H1 (cell line): ENCODE measurements around the gene RPRD2. TPM values are rescaled to one million over a fixed set of nuclear protein-coding genes. Genes with fewer than 3 reads are reported as not detected.

ENCODE experiments used
- CTCF ChIA-PET: fragments of 300-600 bp; sonication (Branson Sonifier 250); formaldehyde crosslinking; loops from one replicate; lab custom pipeline; 2021; ENCODE audit not compliant: partially characterized antibody; lab: Charles Lee
- POLR2A ChIA-PET: fragments of 300-600 bp; sonication (Branson Sonifier 250); formaldehyde crosslinking; loops from one replicate; lab custom pipeline; 2021; ENCODE audit warnings: inconsistent platforms; ENCODE audit not compliant: partially characterized antibody; lab: Charles Lee
- DNase-seq, 2 experiments: peaks; one replicate each; pipeline versions ENCODE4 v3.0.0 to v3.0.0-alpha.2; 2010 to 2022; ENCODE audit warnings: low spot score in 2 of 2, low read depth in 1 of 2, mixed read lengths in 1 of 2
- FAIRE-seq: peaks from 2 replicates; lab custom pipeline; 2011; peaks lifted over from hg19 to GRCh38; lab: Jason Lieb, UNC
- H2AFZ ChIP-seq: 2 replicates; pipeline ENCODE4 v1.8.1; 2012; ENCODE audit warnings: low read length, inconsistent platforms
- H2AK5ac ChIP-seq: 2 replicates; pipeline ENCODE4 v1.6.1; 2013; ENCODE audit warnings: low read depth, low read length
- H2BK120ac ChIP-seq: replicated peaks from 2 replicates; pipeline ENCODE3; 2013; ENCODE audit warnings: low read depth, low read length, inconsistent platforms
- H2BK12ac ChIP-seq: 2 replicates; pipeline ENCODE4 v1.6.1; 2013; ENCODE audit warnings: low read depth, low read length
- H2BK15ac ChIP-seq: 2 replicates; pipeline ENCODE4 v1.6.1; 2013; ENCODE audit warnings: low read length
- H2BK20ac ChIP-seq: 2 replicates; pipeline ENCODE4 v1.6.1; 2013; ENCODE audit warnings: low read length
- H2BK5ac ChIP-seq: 2 replicates; pipeline ENCODE4 v1.6.1; 2013; ENCODE audit warnings: low read depth, low read length
- H3K14ac ChIP-seq: 2 replicates; pipeline ENCODE4 v1.6.1; 2013; ENCODE audit warnings: inconsistent platforms; ENCODE audit not compliant: insufficient read length
- H3K18ac ChIP-seq: 2 replicates; pipeline ENCODE4 v1.6.1; 2013; ENCODE audit warnings: low read length; ENCODE audit errors: extremely low read depth
- H3K23ac ChIP-seq: 2 replicates; pipeline ENCODE4 v1.6.1; 2013; ENCODE audit warnings: inconsistent platforms; ENCODE audit not compliant: insufficient read length
- H3K23me2 ChIP-seq: 2 replicates; pipeline ENCODE4 v1.6.1; 2013; ENCODE audit warnings: low read depth, low read length
- H3K27ac ChIP-seq: 2 replicates; pipeline ENCODE4 v1.6.1; 2011; ENCODE audit warnings: low read depth, low read length, inconsistent platforms
- H3K27me3 ChIP-seq, 4 experiments: replicated peaks in 1 of 4; 1 replicate in 1 of 4; 2 replicates in 3 of 4; pipeline versions ENCODE4 v1.6.1 to v1.8.1; 2011 to 2013; ENCODE audit warnings: low read length in 3 of 4, mild to moderate bottlenecking in 3 of 4, inconsistent platforms in 2 of 4, mixed read lengths in 2 of 4, moderate library complexity in 1 of 4; ENCODE audit not compliant: control insufficient read depth in 3 of 4, insufficient read depth in 3 of 4; ENCODE audit errors: extremely low read depth in 1 of 4
- H3K36me3 ChIP-seq, 4 experiments: 2 replicates each; pipeline versions ENCODE4 v1.6.1 to v1.8.1; 2011 to 2013; ENCODE audit warnings: mild to moderate bottlenecking in 4 of 4, low read length in 3 of 4, moderate library complexity in 2 of 4, control low read depth in 1 of 4, inconsistent platforms in 1 of 4; ENCODE audit not compliant: insufficient read depth in 4 of 4, control insufficient read depth in 2 of 4
- H3K4ac ChIP-seq: replicated peaks from 2 replicates; pipeline ENCODE3; 2013; ENCODE audit warnings: low read length, low read depth, mixed read lengths, inconsistent platforms; ENCODE audit not compliant: insufficient read length
- H3K4me1 ChIP-seq, 4 experiments: replicated peaks in 1 of 4; 1 replicate in 1 of 4; 2 replicates in 3 of 4; pipeline versions ENCODE4 v1.6.1 to v1.8.1; 2011 to 2013; ENCODE audit warnings: low read length in 3 of 4, inconsistent platforms in 2 of 4, mixed read lengths in 1 of 4; ENCODE audit not compliant: insufficient read depth in 4 of 4, control insufficient read depth in 3 of 4
- H3K4me2 ChIP-seq, 2 experiments: 2 replicates each; pipeline versions ENCODE4 v1.6.1 to v1.8.1; 2011 to 2013; ENCODE audit warnings: low read depth in 2 of 2, low read length in 2 of 2, control low read depth in 1 of 2, inconsistent platforms in 1 of 2, mild to moderate bottlenecking in 1 of 2; ENCODE audit not compliant: insufficient read depth in 1 of 2
- H3K4me3 ChIP-seq, 4 experiments: fragments of 200-600, 300-600 bp in 1 of 4; sonication (generic), shearing (Covaris generic), sonication (Bioruptor Twin) in 1 of 4; 2 replicates each; pipeline versions ENCODE4 v1.5.1 to v1.8.1; 2011 to 2016; ENCODE audit warnings: low read length in 4 of 4, low read depth in 3 of 4, control low read depth in 2 of 4, inconsistent platforms in 2 of 4, mild to moderate bottlenecking in 2 of 4, mixed read lengths in 1 of 4, moderate library complexity in 1 of 4; ENCODE audit not compliant: insufficient read depth in 2 of 4; ENCODE audit errors: extremely low read depth in 1 of 4
- H3K56ac ChIP-seq: replicated peaks from 2 replicates; pipeline ENCODE3; 2013; ENCODE audit warnings: low read depth, mild to moderate bottlenecking, mixed read lengths, low read length, inconsistent platforms; ENCODE audit not compliant: insufficient read length
- H3K79me1 ChIP-seq: 2 replicates; pipeline ENCODE4 v1.6.1; 2013; ENCODE audit warnings: low read depth, low read length, control low read depth
- H3K79me2 ChIP-seq, 2 experiments: 2 replicates each; pipeline versions ENCODE4 v1.6.1 to v1.8.1; 2012 to 2013; ENCODE audit warnings: low read length in 2 of 2, mild to moderate bottlenecking in 2 of 2, inconsistent platforms in 1 of 2; ENCODE audit not compliant: insufficient read depth in 2 of 2, control insufficient read depth in 1 of 2
- H3K9ac ChIP-seq, 4 experiments: replicated peaks in 1 of 4; 1 replicate in 1 of 4; 2 replicates in 3 of 4; pipeline versions ENCODE4 v1.6.1 to v1.8.1; 2011 to 2013; ENCODE audit warnings: low read depth in 3 of 4, low read length in 3 of 4, control low read depth in 2 of 4, mild to moderate bottlenecking in 2 of 4, moderate library complexity in 2 of 4, inconsistent platforms in 1 of 4; ENCODE audit errors: extremely low read depth in 1 of 4
- H3K9me3 ChIP-seq, 2 experiments: 2 replicates each; pipeline versions ENCODE4 v1.6.1 to v1.8.1; 2012 to 2013; ENCODE audit warnings: mild to moderate bottlenecking in 2 of 2, moderate library complexity in 2 of 2, control low read depth in 1 of 2, inconsistent platforms in 1 of 2, low read depth in 1 of 2, low read length in 1 of 2, mixed read lengths in 1 of 2; ENCODE audit not compliant: insufficient read depth in 2 of 2
- H4K20me1 ChIP-seq, 2 experiments: replicated peaks in 1 of 2; 2 replicates each; pipeline versions ENCODE3 to v1.8.1; 2011 to 2013; ENCODE audit warnings: inconsistent platforms in 2 of 2, low read length in 2 of 2, mild to moderate bottlenecking in 1 of 2; ENCODE audit not compliant: insufficient read depth in 2 of 2, control insufficient read depth in 1 of 2
- H4K5ac ChIP-seq: 2 replicates; pipeline ENCODE4 v1.6.1; 2013; ENCODE audit warnings: low read length, low read depth, mixed read lengths, inconsistent platforms; ENCODE audit not compliant: insufficient read length
- H4K8ac ChIP-seq: 2 replicates; pipeline ENCODE4 v1.8.0; 2013; ENCODE audit warnings: mild to moderate bottlenecking, moderate library complexity, low read length, inconsistent platforms; ENCODE audit not compliant: insufficient read depth; ENCODE audit errors: extremely low read depth
- H4K91ac ChIP-seq: replicated peaks from 2 replicates; pipeline ENCODE3; 2013; ENCODE audit warnings: low read length, mixed read lengths, inconsistent platforms; ENCODE audit not compliant: insufficient read length
- CHD1 ChIP-seq: IDR thresholded peaks from 2 replicates; pipeline ENCODE4 v1.6.1; 2012; ENCODE audit warnings: low read depth, low read length, improper control_type of control experiment
- CTBP2 ChIP-seq: IDR thresholded peaks from 2 replicates; pipeline ENCODE4 v1.7.0; 2011; ENCODE audit warnings: borderline replicate concordance, mild to moderate bottlenecking, moderate library complexity, mixed read lengths, low read length; ENCODE audit not compliant: insufficient read depth, insufficient read length
- JUND ChIP-seq: IDR thresholded peaks from 2 replicates; pipeline ENCODE4 v1.6.1; 2011; ENCODE audit warnings: mild to moderate bottlenecking, improper control_type of control experiment, low read length
- KDM4A ChIP-seq: IDR thresholded peaks from one replicate; pipeline ENCODE4 v1.7.1; 2012; ENCODE audit warnings: low read depth, mild to moderate bottlenecking, moderate library complexity, low read length, inconsistent platforms; ENCODE audit not compliant: severe bottlenecking
- NRF1 ChIP-seq: IDR thresholded peaks from 2 replicates; pipeline ENCODE4 v1.6.1; 2011; ENCODE audit warnings: mild to moderate bottlenecking, low read depth, low read length, improper control_type of control experiment
- PHF8 ChIP-seq: fragments of 200-600 bp; sonication (generic); conservative IDR thresholded peaks from 2 replicates; pipeline ENCODE4 v1.7.1; 2012; ENCODE audit warnings: low read depth, mild to moderate bottlenecking, inconsistent platforms, low read length, moderate library complexity
- POLR2AphosphoS5 ChIP-seq: IDR thresholded peaks from 2 replicates; pipeline ENCODE4 v1.6.1; 2011; ENCODE audit warnings: low read depth, low read length
- SAP30 ChIP-seq: fragments of 300-600 bp; sonication (generic); IDR thresholded peaks from 2 replicates; pipeline ENCODE4 v1.7.1; 2012; ENCODE audit warnings: low read length, moderate library complexity, mild to moderate bottlenecking, inconsistent platforms; ENCODE audit not compliant: insufficient read depth, insufficient replicate concordance
- WGBS, 2 experiments: shearing (Covaris generic) in 1 of 2; methylation state at CpG; one replicate each; pipeline versions ENCODE4 v1.1.6 to v1.1.7; 2013 to 2015; ENCODE audit warnings: low lambda C conversion rate in 2 of 2, mixed read lengths in 2 of 2, inconsistent platforms in 1 of 2, low coverage in 1 of 2, missing lambda C conversion rate in 1 of 2; ENCODE audit not compliant: insufficient replicate concordance in 2 of 2, insufficient coverage in 1 of 2, insufficient read length in 1 of 2; ENCODE audit errors: extremely low coverage in 1 of 2, missing lambda C conversion rate in 1 of 2; 5-methylcytosine and 5-hydroxymethylcytosine counted together
- long read RNA-seq, 2 experiments: library from RNA in 1 of 2; library from capped mRNA in 1 of 2; stranded (forward); transcript quantifications; one replicate each; pipeline ENCODE4 v2.0.0, GENCODE V29; 2021; ENCODE audit warnings: inconsistent platforms in 1 of 2
- polyA minus RNA-seq, 3 experiments: library from RNA; depleted of rRNA, polyadenylated mRNA; stranded (reverse); fragments of >200 nt; gene quantifications; 1 replicate in 2 of 3; 2 replicates in 1 of 3; pipeline ENCODE4 v1.2.3, GENCODE V29; 2011
- polyA plus RNA-seq, 7 experiments: library from polyadenylated mRNA; depleted of rRNA in 3 of 7; stranded (reverse) in 5 of 7; unstranded in 2 of 7; fragments of >200 nt in 5 of 7; fragments of 200-250 nt in 2 of 7; gene quantifications; 1 replicate in 5 of 7; 2 replicates in 1 of 7; 4 replicates in 1 of 7; pipeline versions ENCODE4 v1.2.1 to v1.2.3, GENCODE V29; 2011 to 2013; ENCODE audit warnings: missing spikeins in 2 of 7, mixed read lengths in 2 of 7
- total RNA-seq: library from RNA; stranded (reverse); fragmentation: NEBNext Ultra II Directional; extraction: Animal tissue kit (Norgen Biotek cat#: 25700); gene quantifications from 2 replicates; pipeline ENCODE4 v1.2.1, GENCODE V29; 2021

Gene RPRD2
- total RNA-seq (30.2 and 32.4 TPM in 2 replicates), polyA plus RNA-seq (2011; rRNA removed) (14.4 and 14.6 TPM in 2 replicates), polyA minus RNA-seq (2011; rRNA and poly(A)+ RNA removed) (17.0 and 17.4 TPM in 2 replicates)
- 8.4 TPM for polyA plus RNA-seq (2011; cell fraction: cytosol; rRNA removed)
- 16.8 TPM for polyA plus RNA-seq (2011; cell fraction: nucleus; rRNA removed)
- polyA plus RNA-seq (2012, experiment 1 of 2), result 16.0 to 19.9 TPM (median 17.9 TPM) in 4 replicates
- 5.4 TPM for polyA plus RNA-seq (2012, experiment 2 of 2)
- polyA plus RNA-seq (2013, experiment 1 of 2), result 19.1 TPM
- polyA plus RNA-seq (2013, experiment 2 of 2), result 17.9 TPM
- 12.2 TPM for polyA minus RNA-seq (2011; cell fraction: cytosol; rRNA and poly(A)+ RNA removed)
- polyA minus RNA-seq (2011; cell fraction: nucleus; rRNA and poly(A)+ RNA removed), result 21.4 TPM
- long read RNA-seq, experiment 1, partial matches to known transcripts, result 2 of 23 reads
- long read RNA-seq, experiment 1, other reads (novel, unspliced or antisense), result 21 of 23 reads
- long read RNA-seq, experiment 2, full-length matches to known transcripts, result 1 of 5 reads
- long read RNA-seq, experiment 2, partial matches to known transcripts, result 1 of 5 reads
- long read RNA-seq, experiment 2, other reads (novel, unspliced or antisense), result 3 of 5 reads

GRCh38 chr1:150363426-150364230 lies at the start of gene RPRD2:
TSS of gene RPRD2 (plus strand) at chr1:150364147. CDS start at chr1:150364715, 568 bp downstream.
- POLR2A ChIA-PET, result interaction anchor here (0.5 to 3.1 kb wide), 34 partner anchors 8 to 618 kb away, joined by 3 to 22 read pairs (median 4); partner anchors contain the start of genes APH1A, C1orf54, CA14 and CIART
- TF ChIP-seq NRF1 (peak; percentile 94), JUND (no peak), POLR2AphosphoS5 (peak; percentile 92), KDM4A (peak; percentile 86), CTBP2 (no peak), PHF8 (peak; percentile 93), CHD1 (no peak), SAP30 (no peak)

More at GRCh38 chr1:150363426-150364230, at the start of gene RPRD2:
- FAIRE-seq (no peak), DNase-seq (peak; percentile 95 to 96)
- peak within 1 kb of the TSS; percentile 99; the same call in 1 of the 2 replicates for H4K8ac ChIP-seq
- peak within 1 kb of the TSS; percentile 99 for H3K18ac ChIP-seq
- peak within 1 kb of the TSS; percentile 93 for H3K56ac ChIP-seq
- H3K4me2 ChIP-seq, result peak within 1 kb of the TSS; percentile 55 to 90
- peak within 1 kb of the TSS; percentile 100 for H3K4ac ChIP-seq
- 4% methylated on average over 36 of the region's 36 CpGs; no CpG with 5 or more reads in 1 of the 2 experiments for WGBS, 2 experiments
- H3K4me3 ChIP-seq, result peak within 1 kb of the TSS; percentile 73 to 96 (median 92)
- H2BK120ac ChIP-seq, result peak within 1 kb of the TSS; percentile 65
- H2AK5ac ChIP-seq, result peak within 1 kb of the TSS; percentile 92; the same call in 1 of the 2 replicates
- no peaks in the 10 kb centered on the region for H3K27me3 ChIP-seq
- no peaks in the 10 kb centered on the region for H4K20me1 ChIP-seq
- H3K23me2 ChIP-seq, result peaks cover 6% of the 10 kb centered on the region; the same call in 1 of the 2 replicates
- H2BK20ac ChIP-seq, result no peak within 1 kb of the TSS
- H3K14ac ChIP-seq, result no peak within 1 kb of the TSS
- no peak within 1 kb of the TSS for H3K23ac ChIP-seq
- CTCF ChIA-PET, result interaction anchor here (1.1 kb wide), 1 partner anchor 177 kb away, joined by 3 read pairs; no protein-coding TSS in a partner anchor
- peak within 1 kb of the TSS; percentile 92; the same call in 1 of the 2 replicates for H2BK12ac ChIP-seq
- H3K9me3 ChIP-seq, result no peaks in the 10 kb centered on the region
- H3K79me1 ChIP-seq, result no peaks in the 10 kb centered on the region
- H3K27ac ChIP-seq, result peak within 1 kb of the TSS; percentile 98
- H3K9ac ChIP-seq, result peak within 1 kb of the TSS; percentile 86 to 97 (median 91)
- peak within 1 kb of the TSS; percentile 95 for H4K5ac ChIP-seq
- peaks cover 2 to 5% (median 4%) of the 10 kb centered on the region in 4 experiments; a peak in 5 of 7 replicates for H3K4me1 ChIP-seq
- H3K79me2 ChIP-seq, result peaks cover 22 to 40% of the 10 kb centered on the region in 2 experiments
- H2BK5ac ChIP-seq, result peak within 1 kb of the TSS; percentile 96
- H2BK15ac ChIP-seq, result peak within 1 kb of the TSS; percentile 99
- H3K36me3 ChIP-seq, result no peaks in the 10 kb centered on the region
- H4K91ac ChIP-seq, result peak within 1 kb of the TSS; percentile 83
- 0 out of 2 replicates have a peak within 1 kb of the TSS, but pooled peaks have one; percentile 40 for H2AFZ ChIP-seq
